SK-N-MC (cell line): ENCODE data around the gene OLFM3.

Experiments used
- EZH2 ChIP-seq: fragments of 200-600 bp; sonication (generic); IDR thresholded peaks from one replicate; pipeline ENCODE4 v1.6.1; 2017; ENCODE audit warnings: antibody characterized with exemption
- POLR2AphosphoS5 ChIP-seq: IDR thresholded peaks from 2 replicates; pipeline ENCODE4 v1.6.1; 2012; ENCODE audit warnings: mild to moderate bottlenecking, low read depth, low read length, borderline replicate concordance

GRCh38 chr1:101959456-101959855 is 37.3 kb downstream of the OLFM3 start:
- no peak for TF ChIP-seq POLR2AphosphoS5
- no peak for TF ChIP-seq EZH2
